ENCODE measurements around the gene YES1. TPM values are rescaled to one million over a fixed set of nuclear protein-coding genes. Genes with fewer than 3 reads are reported as not detected.

Gene YES1
- polyA plus RNA-seq, 1 donor from 2014 or later, result 12.0 TPM

GRCh38 chr18:840516-840915, 28.5 kb upstream of the YES1 start:
- Histone ChIP-seq H3K27me3 (ENCODE audit: insufficient read depth, low read depth, low read length) (no peaks in the 10 kb centered on the region), H3K4me2 (ENCODE audit: low read length) (no peak overlapping the region), H3K9ac (ENCODE audit: low read length) (no peak overlapping the region), H3K27ac (ENCODE audit: low read length) (no peak overlapping the region), H3F3A (ENCODE audit: insufficient read depth, low read length, poor library complexity, severe bottlenecking) (no peaks in the 10 kb centered on the region), H4K20me1 (ENCODE audit: insufficient read depth) (no peaks in the 10 kb centered on the region), H2AFZ (ENCODE audit: low read depth, low read length) (no peak overlapping the region), H3K9me3 (ENCODE audit: low read length) (no peaks in the 10 kb centered on the region), H3K36me3 (ENCODE audit: insufficient read depth, low read length) (no peaks in the 10 kb centered on the region), H3K4me3 (ENCODE audit: low read length) (no peak overlapping the region), H3K79me2 (replicated peaks; ENCODE audit: insufficient read depth, low read length) (no peaks in the 10 kb centered on the region), H3K9me2 (ENCODE audit: insufficient read depth, low read length) (no peaks in the 10 kb centered on the region)
- TF ChIP-seq SMC3 (conservative IDR thresholded peaks at IDR 0.05; ENCODE audit: poor library complexity) (no peak), MXI1 (conservative IDR thresholded peaks at IDR 0.05; ENCODE audit: poor library complexity, severe bottlenecking) (no peak), REST (IDR thresholded peaks at IDR 0.05; ENCODE audit: borderline replicate concordance) (no peak), CTCF (IDR thresholded peaks at IDR 0.05; ENCODE audit: poor library complexity, severe bottlenecking) (no peak), EP300 (conservative IDR thresholded peaks at IDR 0.05; ENCODE audit: poor library complexity, severe bottlenecking) (no peak), RAD21 (conservative IDR thresholded peaks at IDR 0.05) (no peak)

GRCh38 chr18:840023-840408, 28.0 kb upstream of the YES1 start:
- no peak overlapping the region for H3K27ac ChIP-seq (ENCODE audit: low read length)
- no peak overlapping the region for H3K9ac ChIP-seq (ENCODE audit: low read length)
- no peaks in the 10 kb centered on the region for H3F3A ChIP-seq (ENCODE audit: insufficient read depth, low read length, poor library complexity, severe bottlenecking)
- H3K4me3 ChIP-seq (ENCODE audit: low read length), result no peak overlapping the region
- H3K36me3 ChIP-seq (ENCODE audit: insufficient read depth, low read length), result no peaks in the 10 kb centered on the region
- no peaks in the 10 kb centered on the region for H3K79me2 ChIP-seq (replicated peaks; ENCODE audit: insufficient read depth, low read length)
- H2AFZ ChIP-seq (ENCODE audit: low read depth, low read length), result no peak overlapping the region
- no peaks in the 10 kb centered on the region for H3K9me2 ChIP-seq (ENCODE audit: insufficient read depth, low read length)
- H3K27me3 ChIP-seq (ENCODE audit: insufficient read depth, low read depth, low read length), result no peaks in the 10 kb centered on the region
- no peaks in the 10 kb centered on the region for H4K20me1 ChIP-seq (ENCODE audit: insufficient read depth)
- H3K9me3 ChIP-seq (ENCODE audit: low read length), result no peaks in the 10 kb centered on the region
- H3K4me2 ChIP-seq (ENCODE audit: low read length), result no peak overlapping the region
- no peak for TF ChIP-seq TAF1 (IDR thresholded peaks at IDR 0.05; ENCODE audit: low read depth)
- no peak for TF ChIP-seq MXI1 (conservative IDR thresholded peaks at IDR 0.05; ENCODE audit: poor library complexity, severe bottlenecking)
- TF ChIP-seq CTCF (IDR thresholded peaks at IDR 0.05; ENCODE audit: poor library complexity, severe bottlenecking), result no peak
- no peak for TF ChIP-seq EP300 (conservative IDR thresholded peaks at IDR 0.05; ENCODE audit: poor library complexity, severe bottlenecking)

Measured in neural cell (in vitro differentiated cells).